Peyer's patch (tissue), 4 donors: Measurements from ENCODE around the gene NIPA2. TPM values are rescaled to one million over a fixed set of nuclear protein-coding genes. Genes with fewer than 3 reads are reported as not detected.

ENCODE experiments used
- DNase-seq, 3 donors: peaks; one replicate each; pipeline ENCODE4 v3.0.0-alpha.2; 2017 to 2019
- H3K27ac ChIP-seq, 4 donors: fragments of 200-600 bp; sonication (generic); one replicate each; pipeline ENCODE4 v1.5.1; 2016 to 2019
- H3K27me3 ChIP-seq, 2 donors: fragments of 200-600 bp; sonication (generic); one replicate each; pipeline ENCODE4 v1.5.1; 2019
- H3K36me3 ChIP-seq, 3 donors: fragments of 200-600 bp; sonication (generic); one replicate each; pipeline ENCODE4 v1.5.1; 2016 to 2019
- H3K4me1 ChIP-seq, 4 donors: fragments of 200-600 bp; sonication (generic); one replicate each; pipeline ENCODE4 v1.5.1; 2016 to 2019
- H3K4me3 ChIP-seq, 4 donors: fragments of 200-600 bp; sonication (generic); 1 replicate in 3 of 4; 2 replicates in 1 of 4; pipeline ENCODE4 v1.5.1; 2016 to 2019; ENCODE audit warnings: mild to moderate bottlenecking in 1 of 4
- H3K9me3 ChIP-seq, 4 donors: fragments of 200-600 bp; sonication (generic); one replicate each; pipeline ENCODE4 v1.5.1; 2016 to 2019; ENCODE audit warnings: mild to moderate bottlenecking in 1 of 4
- CTCF ChIP-seq, 6 experiments: fragments of 450-650 bp in 4 of 6; fragments of 200-600 bp in 2 of 6; sonication (generic) in 1 of 6; IDR thresholded peaks; one replicate each; pipeline ENCODE4 v1.5.1; 2017 to 2019; ENCODE audit warnings: antibody characterized with exemption in 6 of 6, mild to moderate bottlenecking in 3 of 6, moderate library complexity in 1 of 6
- POLR2A ChIP-seq, 2 donors: fragments of 450-650 bp; IDR thresholded peaks; one replicate each; pipeline ENCODE4 v1.5.1; 2017; ENCODE audit warnings: antibody characterized with exemption in 2 of 2, mild to moderate bottlenecking in 2 of 2, moderate library complexity in 2 of 2
- total RNA-seq, 4 donors: library from RNA; depleted of rRNA; stranded (reverse); fragments of >200 nt; gene quantifications; one replicate each; pipeline ENCODE4 v1.1.0, GENCODE V29; 2016

Gene NIPA2
- total RNA-seq, 4 donors from 2014 or later: 46.4 to 79.7 (median 65.7) TPM

- Histone ChIP-seq H3K36me3 (peaks cover 0 to 43% (median 0%) of the 10 kb centered on the region in 3 donors), H3K27me3 (no peaks in the 10 kb centered on the region), H3K4me1 (no peaks in the 10 kb centered on the region), H3K4me3 (no peak overlapping the region), H3K9me3 (no peaks in the 10 kb centered on the region), H3K27ac (no peak overlapping the region)
- no peak for DNase-seq
- no peak for TF ChIP-seq CTCF (IDR thresholded peaks at IDR 0.05)
- no peak for TF ChIP-seq POLR2A (IDR thresholded peaks at IDR 0.05)
Observed at GRCh38 chr15:22819651-22820050, 18.8 kb upstream of the NIPA2 start.

- H3K27me3 ChIP-seq: no peaks in the 10 kb centered on the region
- no peak overlapping the region for H3K27ac ChIP-seq
- H3K36me3 ChIP-seq: peaks cover 0 to 63% (median 0%) of the 10 kb centered on the region in 3 donors
- DNase-seq: no peak
- H3K9me3 ChIP-seq: no peaks in the 10 kb centered on the region
- TF ChIP-seq POLR2A (IDR thresholded peaks at IDR 0.05) (no peak), CTCF (IDR thresholded peaks at IDR 0.05) (no peak)
- no peaks in the 10 kb centered on the region for H3K4me1 ChIP-seq
- H3K4me3 ChIP-seq: no peak overlapping the region
Observed at GRCh38 chr15:22823495-22824128, 14.9 kb upstream of the NIPA2 start.

GRCh38 chr15:22827125-22827524 is 11.3 kb upstream of the NIPA2 start:
- no peaks in the 10 kb centered on the region for H3K9me3 ChIP-seq
- no peak for TF ChIP-seq CTCF (IDR thresholded peaks at IDR 0.05)
- no peak for TF ChIP-seq POLR2A (IDR thresholded peaks at IDR 0.05)
- H3K27ac ChIP-seq: no peak overlapping the region
- no peak overlapping the region for H3K4me3 ChIP-seq
- no peak for DNase-seq
- peaks cover 0 to 46% (median 0%) of the 10 kb centered on the region in 3 donors for H3K36me3 ChIP-seq
- H3K4me1 ChIP-seq: no peaks in the 10 kb centered on the region
- no peaks in the 10 kb centered on the region for H3K27me3 ChIP-seq

- TF ChIP-seq CTCF (IDR thresholded peaks at IDR 0.05) (no peak), POLR2A (IDR thresholded peaks at IDR 0.05) (no peak)
- no peaks in the 10 kb centered on the region for H3K4me1 ChIP-seq
- H3K27ac ChIP-seq: no peak overlapping the region
- peaks cover 0 to 18% (median 0%) of the 10 kb centered on the region in 3 donors for H3K36me3 ChIP-seq
- H3K4me3 ChIP-seq: no peak overlapping the region
- H3K9me3 ChIP-seq: no peaks in the 10 kb centered on the region
- no peak for DNase-seq
- no peaks in the 10 kb centered on the region for H3K27me3 ChIP-seq
Observed at GRCh38 chr15:22831473-22831872, 7.0 kb upstream of the NIPA2 start.

- TF ChIP-seq POLR2A (IDR thresholded peaks at IDR 0.05) (no peak), CTCF (IDR thresholded peaks at IDR 0.05) (no peak)
- H3K4me1 ChIP-seq: peaks cover 0 to 17% (median 8%) of the 10 kb centered on the region in 4 donors
- DNase-seq: no peak
- H3K9me3 ChIP-seq: no peaks in the 10 kb centered on the region
- peak overlapping the region; percentile 81 to 88 (median 86) for H3K4me3 ChIP-seq
- H3K36me3 ChIP-seq: peaks cover 0 to 13% (median 0%) of the 10 kb centered on the region in 3 donors
- peak overlapping the region; percentile 94 to 98 (median 96) for H3K27ac ChIP-seq
- H3K27me3 ChIP-seq: no peaks in the 10 kb centered on the region
Observed at GRCh38 chr15:22839046-22839695, 705 bp downstream of the NIPA2 start.
